ENCODE results near the gene TLK2. TPM values are rescaled to one million over a fixed set of nuclear protein-coding genes. Genes with fewer than 3 reads are reported as not detected.

Gene TLK2
- total RNA-seq, 1 experiment from 2014 or later = 68.8 TPM

DNA sequence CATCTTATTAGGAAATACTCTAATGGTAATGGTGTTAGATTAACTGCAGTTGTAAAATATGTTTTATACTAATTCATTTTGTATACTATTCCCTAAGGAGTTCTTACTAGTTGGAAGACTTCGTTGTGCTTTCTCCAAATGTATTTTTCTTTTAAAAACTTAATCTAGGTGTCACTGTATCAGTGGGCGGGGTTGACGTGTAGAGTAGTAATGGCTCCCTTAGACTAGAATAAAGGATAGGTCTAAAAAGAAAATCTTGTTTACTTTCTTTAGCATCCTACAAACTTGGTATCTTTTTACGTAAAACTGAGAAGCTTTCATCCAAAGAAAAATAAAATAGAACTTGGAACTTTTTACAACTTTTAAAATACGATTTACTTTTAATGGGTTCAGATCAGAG is 93.9 kb downstream of the TLK2 start:
- ChIA-PET CTCF (no interaction called here), POLR2A (no interaction called here)
- no peak for TF ChIP-seq CTCF (IDR thresholded peaks at IDR 0.05; ENCODE audit: insufficient read depth in 1 of 2, low read depth in 1 of 2, low read length in 1 of 2, severe bottlenecking in 1 of 2, unreplicated experiment in 1 of 2)
- peaks cover 46% of the 10 kb centered on the region for H3K36me3 Mint-ChIP-seq (ENCODE audit: insufficient read depth, unreplicated experiment)
- Histone ChIP-seq H3K4me1 (no peaks in the 10 kb centered on the region), H3K4me3 (ENCODE audit: low read depth, low read length) (no peak overlapping the region), H3K36me3 (ENCODE audit: control insufficient read depth, insufficient read depth, low read length) (no peaks in the 10 kb centered on the region), H3K27me3 (replicated peaks; ENCODE audit: control insufficient read depth, insufficient read depth, low read length) (no peaks in the 10 kb centered on the region), H3K9me3 (no peaks in the 10 kb centered on the region)
- no peak for DNase-seq
- no peak overlapping the region for H3K27ac Mint-ChIP-seq (ENCODE audit: unreplicated experiment)
- no peaks in the 10 kb centered on the region for H3K9me3 Mint-ChIP-seq (ENCODE audit: unreplicated experiment)
- H3K27me3 Mint-ChIP-seq (ENCODE audit: insufficient read depth, unreplicated experiment) = no peaks in the 10 kb centered on the region
- no peak overlapping the region for H3K4me3 Mint-ChIP-seq (ENCODE audit: unreplicated experiment)
- intact Hi-C loops (cut with micrococcal nuclease; ENCODE audit: unreplicated experiment) = no loop called here
- BruUV-seq (replicated peaks) = no TSS peak
- H3K4me1 Mint-ChIP-seq (ENCODE audit: low read depth, unreplicated experiment) = no peaks in the 10 kb centered on the region

DNA sequence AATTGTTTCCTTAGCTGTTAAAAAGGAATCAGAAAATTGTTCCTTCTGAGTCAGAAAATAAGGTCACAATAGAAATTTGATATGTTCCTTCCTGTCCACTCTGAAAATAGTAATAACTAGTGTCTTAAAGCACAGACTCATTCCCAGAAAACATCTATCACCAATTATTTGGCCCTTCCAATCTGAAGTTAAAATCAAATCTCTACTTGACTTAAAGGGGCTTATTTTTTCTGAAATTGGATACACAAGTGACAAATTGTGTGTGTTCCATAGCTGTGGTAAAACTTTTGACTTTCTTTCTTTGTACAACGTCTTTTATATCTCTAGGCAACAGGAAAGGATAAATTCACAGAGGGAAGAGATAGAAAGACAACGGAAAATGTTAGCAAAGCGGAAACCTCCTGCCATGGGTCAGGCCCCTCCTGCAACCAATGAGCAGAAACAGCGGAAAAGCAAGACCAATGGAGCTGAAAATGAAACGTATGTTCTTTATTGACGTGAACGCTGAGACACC is 94.3 kb downstream of the TLK2 start:
- Mint-ChIP-seq H3K4me1 (ENCODE audit: low read depth, unreplicated experiment) (no peaks in the 10 kb centered on the region), H3K27me3 (ENCODE audit: insufficient read depth, unreplicated experiment) (no peaks in the 10 kb centered on the region), H3K36me3 (ENCODE audit: insufficient read depth, unreplicated experiment) (peaks cover 51% of the 10 kb centered on the region), H3K27ac (ENCODE audit: unreplicated experiment) (no peak overlapping the region), H3K4me3 (ENCODE audit: unreplicated experiment) (no peak overlapping the region), H3K9me3 (ENCODE audit: unreplicated experiment) (no peaks in the 10 kb centered on the region)
- no peaks in the 10 kb centered on the region for H3K27me3 ChIP-seq (replicated peaks; ENCODE audit: control insufficient read depth, insufficient read depth, low read length)
- H3K4me1 ChIP-seq = no peaks in the 10 kb centered on the region
- ChIA-PET POLR2A (no interaction called here), CTCF (no interaction called here)
- H3K9me3 ChIP-seq = no peaks in the 10 kb centered on the region
- intact Hi-C loops (cut with micrococcal nuclease; ENCODE audit: unreplicated experiment) = no loop called here
- no peak for DNase-seq
- no peak overlapping the region for H3K4me3 ChIP-seq (ENCODE audit: low read depth, low read length)
- H3K36me3 ChIP-seq (ENCODE audit: control insufficient read depth, insufficient read depth, low read length) = no peaks in the 10 kb centered on the region
- no TSS peak for BruUV-seq (replicated peaks)
- no peak for TF ChIP-seq CTCF (IDR thresholded peaks at IDR 0.05; ENCODE audit: insufficient read depth in 1 of 2, low read depth in 1 of 2, low read length in 1 of 2, severe bottlenecking in 1 of 2, unreplicated experiment in 1 of 2)

DNA sequence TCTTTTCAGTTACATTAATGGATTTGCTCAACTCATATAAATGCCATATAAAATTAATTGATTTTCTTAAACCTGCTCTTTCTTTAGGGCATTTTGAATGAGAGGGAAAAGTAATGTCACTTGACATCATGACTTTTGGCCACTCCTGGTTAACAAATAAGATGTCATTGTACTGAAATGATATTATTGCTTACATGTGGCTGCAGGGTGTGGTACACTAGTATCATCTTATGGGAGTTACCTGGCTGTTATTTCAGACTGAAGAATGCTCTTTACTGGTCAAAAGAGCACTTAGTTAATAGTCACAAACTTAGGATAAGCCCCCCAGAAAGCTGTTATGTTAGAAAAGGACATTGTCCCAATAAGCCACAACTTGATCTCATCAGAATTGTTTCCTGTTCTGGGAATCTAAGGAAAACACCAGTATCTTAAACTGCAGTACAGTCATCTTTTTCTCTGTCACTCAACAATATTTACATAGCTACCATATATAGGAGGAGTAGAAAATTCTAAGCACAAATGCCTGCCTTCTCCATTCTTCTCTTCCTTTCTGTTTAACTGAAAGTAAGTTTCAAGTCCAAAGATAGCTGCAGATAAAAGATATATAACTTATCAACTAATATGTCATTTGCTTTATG is 95.0 kb downstream of the TLK2 start:
- DNase-seq = no peak
- no peak overlapping the region for H3K4me3 Mint-ChIP-seq (ENCODE audit: unreplicated experiment)
- no peaks in the 10 kb centered on the region for H3K36me3 ChIP-seq (ENCODE audit: control insufficient read depth, insufficient read depth, low read length)
- no peaks in the 10 kb centered on the region for H3K27me3 ChIP-seq (replicated peaks; ENCODE audit: control insufficient read depth, insufficient read depth, low read length)
- H3K27me3 Mint-ChIP-seq (ENCODE audit: insufficient read depth, unreplicated experiment) = no peaks in the 10 kb centered on the region
- peaks cover 58% of the 10 kb centered on the region for H3K36me3 Mint-ChIP-seq (ENCODE audit: insufficient read depth, unreplicated experiment)
- no peaks in the 10 kb centered on the region for H3K4me1 ChIP-seq
- POLR2A ChIA-PET = no interaction called here
- intact Hi-C loops (cut with micrococcal nuclease; ENCODE audit: unreplicated experiment) = no loop called here
- H3K9me3 Mint-ChIP-seq (ENCODE audit: unreplicated experiment) = no peaks in the 10 kb centered on the region
- H3K9me3 ChIP-seq = no peaks in the 10 kb centered on the region
- no peak overlapping the region for H3K27ac Mint-ChIP-seq (ENCODE audit: unreplicated experiment)
- CTCF ChIA-PET = interaction anchor here (0.7 kb wide), 1 partner anchor 661 kb away, joined by 4 read pairs; no protein-coding TSS in a partner anchor
- no peaks in the 10 kb centered on the region for H3K4me1 Mint-ChIP-seq (ENCODE audit: low read depth, unreplicated experiment)
- TF ChIP-seq CTCF (IDR thresholded peaks at IDR 0.05; ENCODE audit: insufficient read depth in 1 of 2, low read depth in 1 of 2, low read length in 1 of 2, severe bottlenecking in 1 of 2, unreplicated experiment in 1 of 2) = no peak
- H3K4me3 ChIP-seq (ENCODE audit: low read depth, low read length) = no peak overlapping the region
- BruUV-seq (replicated peaks) = no TSS peak

Measured in Caco-2 (cell line).